ENCODE measurements around the gene KCNV2.

KCNV2 gene

DNA sequence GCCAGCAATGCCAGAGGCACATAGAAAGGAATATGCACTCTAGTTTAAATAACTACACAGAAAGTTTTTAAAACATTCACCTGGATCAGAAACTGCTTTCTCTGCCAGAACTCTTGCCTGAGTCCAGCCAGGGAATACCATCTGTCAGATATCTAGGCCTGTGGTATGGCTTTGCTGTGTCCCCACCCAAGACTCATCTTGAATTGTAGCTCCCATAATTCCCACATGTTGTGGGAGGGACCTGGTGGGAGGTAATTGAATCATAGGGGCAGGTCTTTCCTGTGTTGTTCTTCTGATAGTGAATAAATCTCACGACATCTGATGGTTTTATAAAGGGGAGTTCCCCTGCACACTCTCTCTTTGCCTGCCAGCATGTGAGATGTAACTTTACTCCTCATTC lies 41.5 kb upstream of the KCNV2 start:
- H3K27me3 ChIP-seq (ENCODE audit: low read length) = no peaks in the 10 kb centered on the region
- H4K20me1 ChIP-seq (ENCODE audit: low read depth, low read length) = no peaks in the 10 kb centered on the region
- H3F3A ChIP-seq (ENCODE audit: insufficient read depth) = no peaks in the 10 kb centered on the region
- H3K4me2 ChIP-seq (ENCODE audit: low read depth, low read length, poor library complexity, severe bottlenecking) = no peak overlapping the region
- no peaks in the 10 kb centered on the region for H3K36me3 ChIP-seq (ENCODE audit: low read length)
- no peak for TF ChIP-seq EZH2phosphoT487 (conservative IDR thresholded peaks at IDR 0.05; ENCODE audit: low read length)
- TF ChIP-seq, protein P1, sequence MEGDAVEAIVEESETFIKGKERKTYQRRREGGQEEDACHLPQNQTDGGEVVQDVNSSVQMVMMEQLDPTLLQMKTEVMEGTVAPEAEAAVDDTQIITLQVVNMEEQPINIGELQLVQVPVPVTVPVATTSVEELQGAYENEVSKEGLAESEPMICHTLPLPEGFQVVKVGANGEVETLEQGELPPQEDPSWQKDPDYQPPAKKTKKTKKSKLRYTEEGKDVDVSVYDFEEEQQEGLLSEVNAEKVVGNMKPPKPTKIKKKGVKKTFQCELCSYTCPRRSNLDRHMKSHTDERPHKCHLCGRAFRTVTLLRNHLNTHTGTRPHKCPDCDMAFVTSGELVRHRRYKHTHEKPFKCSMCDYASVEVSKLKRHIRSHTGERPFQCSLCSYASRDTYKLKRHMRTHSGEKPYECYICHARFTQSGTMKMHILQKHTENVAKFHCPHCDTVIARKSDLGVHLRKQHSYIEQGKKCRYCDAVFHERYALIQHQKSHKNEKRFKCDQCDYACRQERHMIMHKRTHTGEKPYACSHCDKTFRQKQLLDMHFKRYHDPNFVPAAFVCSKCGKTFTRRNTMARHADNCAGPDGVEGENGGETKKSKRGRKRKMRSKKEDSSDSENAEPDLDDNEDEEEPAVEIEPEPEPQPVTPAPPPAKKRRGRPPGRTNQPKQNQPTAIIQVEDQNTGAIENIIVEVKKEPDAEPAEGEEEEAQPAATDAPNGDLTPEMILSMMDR (IDR thresholded peaks at IDR 0.05; ENCODE audit: insufficient read depth, low read length, poor library complexity, severe bottlenecking) = no peak
- H3K79me2 ChIP-seq (ENCODE audit: insufficient read depth, low read length) = no peaks in the 10 kb centered on the region
- no peak overlapping the region for H3K4me3 ChIP-seq (ENCODE audit: insufficient read depth, low read length, poor library complexity, severe bottlenecking)
- H3K9me2 ChIP-seq (replicated peaks; ENCODE audit: insufficient read depth, low read length) = no peaks in the 10 kb centered on the region
- no peak overlapping the region for H3K9ac ChIP-seq (ENCODE audit: low read length)
- H2AFZ ChIP-seq (ENCODE audit: low read depth, low read length, severe bottlenecking) = no peak overlapping the region
- H3K27ac ChIP-seq (ENCODE audit: low read depth, low read length) = no peak overlapping the region
- H3K9me3 ChIP-seq (ENCODE audit: insufficient read depth, low read length) = no peaks in the 10 kb centered on the region

DNA sequence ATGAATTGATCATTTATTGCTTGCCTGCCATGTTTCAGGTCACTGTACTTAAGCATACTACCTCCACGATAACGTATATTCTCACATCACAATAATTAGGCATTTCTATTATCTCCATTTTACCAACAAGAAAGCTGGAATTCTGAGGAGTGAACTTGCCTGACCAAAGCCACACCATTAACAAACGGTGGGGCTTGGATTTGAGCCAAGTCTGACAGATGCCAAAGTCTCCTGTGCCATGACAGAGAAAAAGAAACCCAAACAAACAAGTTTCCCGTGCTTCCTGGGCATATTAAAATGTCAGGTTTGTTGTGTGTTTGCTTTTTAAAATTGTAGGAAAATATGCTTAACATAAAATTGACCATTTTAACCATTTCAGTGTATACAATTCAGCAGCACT lies 40.8 kb upstream of the KCNV2 start:
- Histone ChIP-seq H3F3A (ENCODE audit: insufficient read depth) (no peaks in the 10 kb centered on the region), H3K4me3 (ENCODE audit: insufficient read depth, low read length, poor library complexity, severe bottlenecking) (no peak overlapping the region)

DNA sequence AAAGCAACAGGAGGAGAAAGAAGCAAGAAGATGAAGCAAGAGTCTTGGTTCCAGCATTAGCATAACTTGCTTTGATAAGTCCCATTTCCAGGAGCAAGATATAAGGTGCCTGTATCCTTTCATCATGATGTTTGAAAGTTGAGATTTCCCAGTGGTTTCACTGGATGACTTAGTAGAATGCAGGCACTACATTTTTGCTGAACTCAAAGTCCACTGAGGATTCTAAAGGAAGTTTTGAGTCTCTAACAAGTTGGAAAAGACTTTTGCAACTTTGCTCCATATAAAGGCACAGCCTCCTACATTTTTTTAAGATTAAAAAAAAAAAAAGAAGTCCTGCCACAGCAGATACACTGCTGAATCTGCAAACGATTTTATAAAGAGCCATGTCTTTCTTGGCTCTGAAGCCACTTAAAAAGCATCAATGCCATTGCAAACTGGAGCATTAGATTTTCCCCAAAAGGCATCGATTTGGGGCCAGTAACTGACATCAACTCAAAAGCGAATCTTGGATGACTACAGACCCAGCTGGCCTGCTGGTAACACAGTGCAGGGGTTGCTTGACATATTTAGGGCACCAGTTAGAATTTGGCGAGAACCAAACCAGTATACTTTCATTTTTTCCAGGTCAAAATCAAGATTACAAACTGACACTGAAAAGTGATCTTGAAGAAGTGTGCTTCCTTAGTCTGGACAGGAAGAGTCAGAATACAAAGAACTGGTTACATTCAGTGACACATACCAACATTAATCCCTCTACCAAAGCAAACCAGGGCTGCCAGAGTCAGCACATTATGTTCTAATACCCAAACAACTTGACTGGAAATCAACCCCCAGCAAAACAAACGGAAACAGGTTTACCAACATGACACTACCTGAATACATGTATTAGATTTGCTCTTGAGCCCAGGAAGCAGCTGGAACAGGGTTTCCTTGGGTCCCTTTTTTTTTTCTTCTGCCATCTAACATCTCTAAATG lies 39.1 kb upstream of the KCNV2 start:
- Histone ChIP-seq H2AFZ (ENCODE audit: low read depth, low read length, severe bottlenecking) (no peak overlapping the region), H3K9ac (ENCODE audit: low read length) (no peak overlapping the region), H3K4me3 (ENCODE audit: insufficient read depth, low read length, poor library complexity, severe bottlenecking) (no peak overlapping the region), H3F3A (ENCODE audit: insufficient read depth) (no peaks in the 10 kb centered on the region), H3K36me3 (ENCODE audit: low read length) (no peaks in the 10 kb centered on the region), H4K20me1 (ENCODE audit: low read depth, low read length) (no peaks in the 10 kb centered on the region), H3K4me2 (ENCODE audit: low read depth, low read length, poor library complexity, severe bottlenecking) (no peak overlapping the region), H3K27ac (ENCODE audit: low read depth, low read length) (no peak overlapping the region), H3K9me3 (ENCODE audit: insufficient read depth, low read length) (no peaks in the 10 kb centered on the region), H3K79me2 (ENCODE audit: insufficient read depth, low read length) (no peaks in the 10 kb centered on the region), H3K9me2 (replicated peaks; ENCODE audit: insufficient read depth, low read length) (no peaks in the 10 kb centered on the region), H3K27me3 (ENCODE audit: low read length) (no peaks in the 10 kb centered on the region)
- TF ChIP-seq, protein P1 (IDR thresholded peaks at IDR 0.05; ENCODE audit: insufficient read depth, low read length, poor library complexity, severe bottlenecking) = no peak
- no peak for TF ChIP-seq EZH2phosphoT487 (conservative IDR thresholded peaks at IDR 0.05; ENCODE audit: low read length)

More for the DNA sequence above, 40.8 kb upstream of the KCNV2 start:
- Histone ChIP-seq H3K9me3 (ENCODE audit: insufficient read depth, low read length) (no peaks in the 10 kb centered on the region), H3K4me2 (ENCODE audit: low read depth, low read length, poor library complexity, severe bottlenecking) (no peak overlapping the region), H3K79me2 (ENCODE audit: insufficient read depth, low read length) (no peaks in the 10 kb centered on the region), H3K9me2 (replicated peaks; ENCODE audit: insufficient read depth, low read length) (no peaks in the 10 kb centered on the region), H3K27ac (ENCODE audit: low read depth, low read length) (no peak overlapping the region), H2AFZ (ENCODE audit: low read depth, low read length, severe bottlenecking) (no peak overlapping the region), H4K20me1 (ENCODE audit: low read depth, low read length) (no peaks in the 10 kb centered on the region), H3K27me3 (ENCODE audit: low read length) (no peaks in the 10 kb centered on the region), H3K9ac (ENCODE audit: low read length) (no peak overlapping the region), H3K36me3 (ENCODE audit: low read length) (no peaks in the 10 kb centered on the region)
- TF ChIP-seq, protein P1 (IDR thresholded peaks at IDR 0.05; ENCODE audit: insufficient read depth, low read length, poor library complexity, severe bottlenecking) = no peak
- no peak for TF ChIP-seq EZH2phosphoT487 (conservative IDR thresholded peaks at IDR 0.05; ENCODE audit: low read length)

Data from SU-DHL-6 (cell line).